GM12892 (cell line): ENCODE results near the gene MAN1A1.

ENCODE experiments used
- DNase-seq: peaks from one replicate; pipeline ENCODE4 v3.0.0; 2011; ENCODE audit not compliant: insufficient read length
- FAIRE-seq: peaks from 2 replicates; lab custom pipeline; 2011; peaks lifted over from hg19 to GRCh38; lab: Jason Lieb, UNC
- POLR2A ChIP-seq: IDR thresholded peaks from 2 replicates; pipeline ENCODE4 v1.6.1; 2011; ENCODE audit warnings: low read depth, low read length, control low read depth
- POLR2AphosphoS5 ChIP-seq: IDR thresholded peaks from 2 replicates; pipeline ENCODE4 v1.6.1; 2011; ENCODE audit warnings: low read depth, low read length, control low read depth
- TAF1 ChIP-seq: IDR thresholded peaks from 2 replicates; pipeline ENCODE4 v1.6.1; 2011; ENCODE audit warnings: low read depth, mild to moderate bottlenecking, control low read depth, low read length, borderline replicate concordance

MAN1A1 gene

GRCh38 chr6:119195204-119195603 is 154.4 kb downstream of the MAN1A1 start:
- TF ChIP-seq POLR2A (no peak), POLR2AphosphoS5 (no peak), TAF1 (no peak)
- DNase-seq (no peak), FAIRE-seq (no peak)

DNA sequence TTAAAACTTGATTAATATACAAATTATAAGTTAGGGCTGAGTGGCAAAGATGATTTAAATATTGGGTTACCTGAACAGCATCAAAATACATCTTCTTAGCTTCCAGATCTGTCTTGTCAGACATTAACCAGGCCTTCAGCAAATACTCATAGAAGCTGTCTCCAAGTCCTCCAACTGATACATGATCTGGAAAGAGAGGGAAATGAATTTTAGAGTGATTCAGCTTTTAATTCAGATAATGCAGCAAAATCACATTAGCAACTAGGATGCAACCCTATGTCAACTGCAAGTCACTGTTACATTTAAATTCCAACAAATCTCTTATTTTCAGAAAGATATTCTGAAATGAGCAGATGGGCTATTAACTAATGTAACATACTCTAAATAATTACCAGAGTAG is 155.9 kb downstream of the MAN1A1 start:
- no peak for DNase-seq
- TF ChIP-seq POLR2A = no peak
- TF ChIP-seq POLR2AphosphoS5 = no peak
- no peak for TF ChIP-seq TAF1
- FAIRE-seq = no peak

GRCh38 chr6:119192200-119192599 is 157.4 kb downstream of the MAN1A1 start:
- no peak for TF ChIP-seq POLR2AphosphoS5
- DNase-seq (no peak), FAIRE-seq (no peak)

DNA sequence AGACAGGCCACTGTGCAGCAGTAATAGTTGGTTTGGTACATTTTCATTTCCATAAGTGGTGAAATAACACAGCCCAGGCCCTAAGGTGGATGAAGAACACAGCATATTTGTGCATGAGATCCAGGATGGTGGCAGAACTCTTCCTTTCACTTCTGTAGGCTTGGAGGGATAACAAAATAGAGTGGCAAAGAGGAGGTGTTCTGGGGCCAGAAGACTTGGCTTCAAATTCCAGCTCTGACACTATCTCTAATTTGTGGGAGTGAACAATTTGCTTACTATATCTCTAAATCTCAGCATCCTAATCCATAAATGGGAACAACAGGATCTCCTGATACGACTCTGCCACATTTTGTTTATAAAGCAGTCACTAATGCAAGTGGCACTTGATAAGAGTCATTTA is 159.4 kb downstream of the MAN1A1 start:
- TF ChIP-seq POLR2AphosphoS5 (no peak), TAF1 (no peak), POLR2A (no peak)
- DNase-seq = no peak
- FAIRE-seq = no peak

DNA sequence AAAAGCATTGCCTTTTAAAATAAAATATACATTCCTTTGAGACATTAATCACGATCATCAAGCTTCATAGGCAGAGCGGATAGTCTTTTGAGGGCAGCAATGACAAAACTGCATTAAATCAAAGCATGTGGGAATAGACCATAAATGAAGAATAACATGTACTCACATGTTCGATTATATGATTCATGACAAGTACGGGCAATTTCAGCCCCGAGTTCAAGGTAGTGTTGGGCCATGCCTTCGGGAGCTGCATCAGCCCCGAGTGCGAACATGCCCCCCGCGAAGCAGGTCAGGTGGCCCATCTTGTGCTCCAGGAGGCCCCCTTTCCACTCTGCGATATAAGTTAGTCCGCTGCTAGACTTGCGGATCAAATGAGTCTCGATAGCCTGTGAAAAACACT is 160.1 kb downstream of the MAN1A1 start:
- no peak for TF ChIP-seq POLR2A
- TF ChIP-seq TAF1 = no peak
- no peak for TF ChIP-seq POLR2AphosphoS5
- DNase-seq (no peak), FAIRE-seq (no peak)

GRCh38 chr6:119187596-119187995 is 162.0 kb downstream of the MAN1A1 start:
- TF ChIP-seq POLR2A (no peak), TAF1 (no peak), POLR2AphosphoS5 (no peak)
- FAIRE-seq (no peak), DNase-seq (no peak)

GRCh38 chr6:119186490-119186889 is 163.1 kb downstream of the MAN1A1 start:
- no peak for TF ChIP-seq POLR2A
- no peak for TF ChIP-seq TAF1
- no peak for TF ChIP-seq POLR2AphosphoS5
- DNase-seq (no peak), FAIRE-seq (no peak)

DNA sequence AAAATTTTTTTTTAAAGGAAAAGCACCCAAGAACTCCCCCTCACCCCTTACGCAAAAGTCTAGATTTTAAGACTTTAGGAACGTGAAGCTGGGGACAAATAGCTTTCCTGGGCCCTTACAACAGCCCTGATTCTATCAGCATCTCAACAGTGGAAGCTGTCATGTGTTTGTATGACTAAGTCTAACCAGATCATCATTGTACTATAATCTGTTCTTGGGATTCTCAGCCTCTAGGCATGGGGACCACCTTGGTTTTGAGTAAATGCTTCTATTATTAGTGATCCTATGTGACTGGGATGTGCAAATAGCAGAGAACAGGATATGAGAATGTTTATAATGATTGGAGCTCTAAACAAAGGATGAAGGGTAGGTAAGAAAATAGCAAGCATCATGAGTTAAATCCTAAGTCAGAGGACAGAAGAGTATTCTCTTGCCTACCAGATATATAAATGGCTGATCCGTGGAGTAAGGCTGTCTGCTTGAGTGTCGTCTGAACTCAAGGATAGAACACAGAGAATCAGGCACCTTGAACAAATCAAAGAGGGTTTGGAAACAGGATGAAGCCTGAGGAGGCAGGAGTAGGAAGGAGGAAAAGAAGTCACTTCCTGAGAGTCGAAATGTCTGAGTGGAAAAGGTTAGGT is 165.4 kb downstream of the MAN1A1 start:
- no peak for DNase-seq
- no peak for FAIRE-seq
- no peak for TF ChIP-seq POLR2A
- no peak for TF ChIP-seq POLR2AphosphoS5
- TF ChIP-seq TAF1 = no peak

DNA sequence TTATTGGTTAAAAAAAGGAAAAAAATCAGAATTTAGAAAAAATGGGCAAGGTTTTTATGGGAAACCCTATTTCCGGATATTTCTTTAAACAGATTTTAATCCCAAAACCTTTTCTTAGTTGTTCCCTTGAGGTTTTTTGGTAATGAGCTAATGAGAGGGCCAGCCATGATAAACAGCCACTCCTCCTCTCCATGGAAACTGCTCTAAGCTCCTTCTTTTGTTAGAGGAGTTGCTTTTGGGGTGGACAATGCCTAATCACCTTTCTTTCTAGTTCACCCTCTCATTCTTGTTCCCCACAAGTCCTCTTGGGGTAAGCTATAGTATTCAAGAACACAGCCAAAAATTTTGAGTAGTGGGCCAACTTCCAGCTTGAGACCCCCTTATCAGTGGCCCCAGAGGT is 166.1 kb downstream of the MAN1A1 start:
- TF ChIP-seq TAF1 (no peak), POLR2A (no peak), POLR2AphosphoS5 (no peak)
- no peak for FAIRE-seq

GRCh38 chr6:119182875-119183274 is 166.7 kb downstream of the MAN1A1 start:
- DNase-seq (no peak), FAIRE-seq (no peak)
- TF ChIP-seq TAF1 (no peak), POLR2A (no peak), POLR2AphosphoS5 (no peak)

More for the DNA sequence above, 166.1 kb downstream of the MAN1A1 start:
- no peak for DNase-seq

GRCh38 chr6:119182216-119182803 is 167.3 kb downstream of the MAN1A1 start:
- FAIRE-seq = no peak
- TF ChIP-seq POLR2A = no peak
- TF ChIP-seq TAF1 = no peak
- no peak for TF ChIP-seq POLR2AphosphoS5
- DNase-seq = no peak

DNA sequence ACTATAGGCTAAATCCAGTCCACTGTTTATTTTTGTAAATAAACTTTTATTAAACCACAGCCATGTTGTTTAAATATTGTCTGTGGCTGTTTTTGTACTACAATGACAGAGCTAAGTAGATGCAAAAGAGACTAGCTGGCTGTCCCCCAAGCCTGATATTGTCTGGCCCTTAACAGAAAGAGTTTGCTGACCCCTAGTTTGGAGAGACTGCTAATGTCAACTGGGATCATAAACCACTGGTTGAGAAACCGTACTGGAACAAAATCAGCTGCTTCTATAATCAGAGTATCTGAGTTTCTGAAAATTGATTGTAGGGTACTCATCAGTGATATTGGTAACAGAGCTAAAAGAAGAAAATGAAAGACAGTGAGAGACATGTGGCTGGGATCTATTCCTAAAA is 168.5 kb downstream of the MAN1A1 start:
- no peak for FAIRE-seq

GRCh38 chr6:119179842-119180241 is 169.7 kb downstream of the MAN1A1 start:
- no peak for FAIRE-seq
- DNase-seq = no peak
- TF ChIP-seq POLR2AphosphoS5 = no peak
- TF ChIP-seq POLR2A = no peak
- TF ChIP-seq TAF1 = no peak

More for the DNA sequence above, 168.5 kb downstream of the MAN1A1 start:
- TF ChIP-seq POLR2A = no peak
- no peak for TF ChIP-seq POLR2AphosphoS5
- TF ChIP-seq TAF1 = no peak
- no peak for DNase-seq
